NB4 (cell line): ENCODE results near the gene KISS1R.

Source experiments
- DNase-seq: peaks from one replicate; pipeline ENCODE4 v3.0.0; 2010; ENCODE audit warnings: low read depth
- H3K4me3 ChIP-seq: one replicate; pipeline ENCODE4 v1.5.1; 2011; ENCODE audit warnings: mild to moderate bottlenecking, low read depth, low read length, moderate library complexity
- CTCF ChIP-seq: IDR thresholded peaks from one replicate; pipeline ENCODE4 v1.5.1; 2012; ENCODE audit warnings: low read depth, low read length
- MAX ChIP-seq: IDR thresholded peaks from 2 replicates; pipeline ENCODE4 v1.6.1; 2011; ENCODE audit warnings: low read depth, low read length
- MYC ChIP-seq: IDR thresholded peaks from 2 replicates; pipeline ENCODE4 v1.6.1; 2011; ENCODE audit warnings: low read depth, low read length
- POLR2A ChIP-seq: IDR thresholded peaks from 2 replicates; pipeline ENCODE4 v1.6.1; 2011; ENCODE audit warnings: mild to moderate bottlenecking; ENCODE audit not compliant: insufficient read length; ENCODE audit errors: extremely low read depth

Gene KISS1R

GRCh38 chr19:883661-884211 is 33.4 kb upstream of the KISS1R start:
- TF ChIP-seq MYC (no peak), MAX (no peak), POLR2A (no peak), CTCF (no peak)
- DNase-seq, result no peak
- H3K4me3 ChIP-seq, result no peak overlapping the region

- H3K4me3 ChIP-seq, result no peak overlapping the region
- TF ChIP-seq MYC, result no peak
- TF ChIP-seq MAX, result no peak
- no peak for TF ChIP-seq POLR2A
- no peak for TF ChIP-seq CTCF
- DNase-seq, result no peak
Observed at GRCh38 chr19:884420-885211, 32.5 kb upstream of the KISS1R start.

- no peak overlapping the region for H3K4me3 ChIP-seq
- DNase-seq, result no peak
- TF ChIP-seq MYC (no peak), MAX (no peak), POLR2A (no peak), CTCF (no peak)
Observed at GRCh38 chr19:885536-886224, 31.5 kb upstream of the KISS1R start.

- TF ChIP-seq CTCF (no peak), POLR2A (no peak), MYC (no peak), MAX (no peak)
- H3K4me3 ChIP-seq, result no peak overlapping the region
- no peak for DNase-seq
Observed at GRCh38 chr19:887072-887471, 30.1 kb upstream of the KISS1R start.

GRCh38 chr19:887599-887998 is 29.5 kb upstream of the KISS1R start:
- H3K4me3 ChIP-seq, result no peak overlapping the region
- TF ChIP-seq MAX, result no peak
- no peak for TF ChIP-seq POLR2A
- no peak for TF ChIP-seq MYC
- TF ChIP-seq CTCF, result no peak
- no peak for DNase-seq
